Measurements from ENCODE around the gene ADAMTS17.

GRCh38 chr15:100049936-100050876 lies 291.6 kb downstream of the ADAMTS17 start:
- TF ChIP-seq ZNF274 (IDR thresholded peaks at IDR 0.05; ENCODE audit: low read depth, low read length) (no peak), YY1 (IDR thresholded peaks at IDR 0.05; ENCODE audit: insufficient read depth, insufficient read length) (no peak), SUZ12 (IDR thresholded peaks at IDR 0.05; ENCODE audit: extremely low read depth, insufficient read depth, insufficient read length) (no peak)
